Neuronal stem cell (in vitro differentiated cells): ENCODE measurements around the gene MAFG.
"Not testable (repeated sequence)": the region's sequence is repeated elsewhere in the genome, so short reads cannot be mapped to it uniquely, and the experiment has no call there.

Experiments used
- DNase-seq: peaks from one replicate; pipeline ENCODE4 v3.0.0-alpha.2; 2013; ENCODE audit warnings: low spot score
- H2AFZ ChIP-seq: one replicate; pipeline ENCODE4 v1.6.1; 2013; ENCODE audit warnings: mild to moderate bottlenecking, low read length, inconsistent platforms
- H2AK5ac ChIP-seq: 2 replicates; pipeline ENCODE4 v1.6.1; 2013; ENCODE audit warnings: low read depth, mild to moderate bottlenecking, inconsistent platforms, low read length, moderate library complexity, mixed read lengths
- H2BK120ac ChIP-seq: 2 replicates; pipeline ENCODE4 v1.6.1; 2013; ENCODE audit warnings: low read depth, mild to moderate bottlenecking, inconsistent platforms, low read length, moderate library complexity, mixed read lengths
- H2BK12ac ChIP-seq: one replicate; pipeline ENCODE4 v1.6.1; 2013; ENCODE audit warnings: low read length, inconsistent platforms
- H2BK15ac ChIP-seq: 2 replicates; pipeline ENCODE4 v1.6.1; 2013; ENCODE audit warnings: mild to moderate bottlenecking, low read length, inconsistent platforms, mixed read lengths
- H2BK5ac ChIP-seq: one replicate; pipeline ENCODE4 v1.6.1; 2013; ENCODE audit warnings: inconsistent platforms, mild to moderate bottlenecking, low read length, moderate library complexity
- H3K14ac ChIP-seq: one replicate; pipeline ENCODE4 v1.6.1; 2013; ENCODE audit warnings: low read length, inconsistent platforms
- H3K18ac ChIP-seq: 2 replicates; pipeline ENCODE4 v1.6.1; 2013; ENCODE audit warnings: low read length, inconsistent platforms
- H3K23ac ChIP-seq: 2 replicates; pipeline ENCODE4 v1.6.1; 2013; ENCODE audit warnings: low read depth, mild to moderate bottlenecking, mixed read lengths, low read length, inconsistent platforms; ENCODE audit not compliant: poor library complexity
- H3K27ac ChIP-seq: replicated peaks from 3 replicates; pipeline ENCODE4 v1.5.1; 2013; ENCODE audit warnings: low read length, inconsistent platforms
- H3K27me3 ChIP-seq, 3 experiments: 2 replicates each; pipeline ENCODE4 v1.6.1; 2013; ENCODE audit warnings: low read length in 3 of 3, mild to moderate bottlenecking in 2 of 3, inconsistent platforms in 1 of 3, low read depth in 1 of 3, mixed read lengths in 1 of 3, moderate library complexity in 1 of 3; ENCODE audit not compliant: control insufficient read depth in 3 of 3, insufficient read depth in 3 of 3
- H3K36me3 ChIP-seq, 2 donors: replicated peaks in 1 of 2; 2 replicates each; pipeline ENCODE4 v1.6.1; 2013; ENCODE audit warnings: low read length in 2 of 2; ENCODE audit not compliant: control insufficient read depth in 2 of 2, insufficient read depth in 2 of 2
- H3K4ac ChIP-seq: 2 replicates; pipeline ENCODE4 v1.6.1; 2013; ENCODE audit warnings: inconsistent platforms, mild to moderate bottlenecking, low read length, moderate library complexity
- H3K4me1 ChIP-seq, 2 donors: 1 replicate in 1 of 2; 2 replicates in 1 of 2; pipeline ENCODE4 v1.6.1; 2013; ENCODE audit warnings: low read length in 2 of 2, low read depth in 1 of 2; ENCODE audit not compliant: control insufficient read depth in 2 of 2, insufficient read depth in 1 of 2
- H3K4me2 ChIP-seq: one replicate; pipeline ENCODE4 v1.6.1; 2013; ENCODE audit warnings: mild to moderate bottlenecking, low read length, inconsistent platforms; ENCODE audit not compliant: insufficient read depth, poor library complexity, severe bottlenecking
- H3K4me3 ChIP-seq, 2 donors: 2 replicates each; pipeline ENCODE4 v1.5.1; 2013; ENCODE audit warnings: low read length in 2 of 2, mild to moderate bottlenecking in 2 of 2, inconsistent platforms in 1 of 2, moderate library complexity in 1 of 2
- H3K79me1 ChIP-seq: one replicate; pipeline ENCODE4 v1.6.1; 2013; ENCODE audit warnings: low read depth, mild to moderate bottlenecking, inconsistent platforms, low read length, moderate library complexity
- H3K9ac ChIP-seq: one replicate; pipeline ENCODE4 v1.6.1; 2013; ENCODE audit warnings: mild to moderate bottlenecking, low read depth, low read length, inconsistent platforms; ENCODE audit not compliant: poor library complexity
- H3K9me3 ChIP-seq, 2 donors: replicated peaks in 1 of 2; 2 replicates each; pipeline versions ENCODE3 to v1.6.1; 2013; ENCODE audit warnings: low read length in 2 of 2, mild to moderate bottlenecking in 2 of 2, inconsistent platforms in 1 of 2, low read depth in 1 of 2, mixed read lengths in 1 of 2, moderate library complexity in 1 of 2; ENCODE audit not compliant: control insufficient read depth in 2 of 2, insufficient read depth in 1 of 2
- H4K8ac ChIP-seq: one replicate; pipeline ENCODE4 v1.6.1; 2013; ENCODE audit warnings: low read depth, mild to moderate bottlenecking, inconsistent platforms, low read length, moderate library complexity
- H4K91ac ChIP-seq: one replicate; pipeline ENCODE4 v1.6.1; 2013; ENCODE audit warnings: low read length, low read depth, mild to moderate bottlenecking, inconsistent platforms; ENCODE audit not compliant: poor library complexity
- WGBS, 2 donors: extraction: QIAGEN DNeasy Blood & Tissue Kit; methylation state at CpG; one replicate each; pipeline ENCODE4 v1.1.7; 2013; ENCODE audit warnings: missing lambda C conversion rate in 2 of 2, mixed read lengths in 1 of 2; ENCODE audit not compliant: insufficient read length in 2 of 2, insufficient replicate concordance in 1 of 2; ENCODE audit errors: extremely low coverage in 2 of 2; 5-methylcytosine and 5-hydroxymethylcytosine counted together

MAFG gene

DNA sequence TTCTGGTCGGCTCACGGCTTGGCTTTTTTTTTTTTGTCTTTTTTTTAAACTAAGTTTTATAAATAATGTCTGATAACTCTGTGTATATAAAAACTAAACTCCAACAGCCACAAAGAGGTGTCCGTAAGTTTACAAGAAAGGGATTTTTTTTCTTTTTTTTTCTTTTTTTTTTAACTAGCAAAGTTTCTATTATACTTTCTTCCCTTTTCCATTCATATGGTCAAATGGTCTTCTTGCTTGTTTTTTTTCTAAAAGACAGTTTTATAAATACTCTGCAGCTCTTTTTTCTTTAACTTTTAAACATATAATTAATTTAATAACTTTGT is 6.0 kb downstream of the MAFG start:
- no peak overlapping the region for H2AK5ac ChIP-seq
- DNase-seq, result no peak
- no peak overlapping the region for H3K4me2 ChIP-seq
- no peak overlapping the region for H2AFZ ChIP-seq
- H3K79me1 ChIP-seq, result peaks cover 47% of the 10 kb centered on the region
- H3K4ac ChIP-seq, result no peak overlapping the region
- no peak overlapping the region for H4K91ac ChIP-seq
- H3K36me3 ChIP-seq, result peaks cover 17 to 36% of the 10 kb centered on the region in 2 donors
- no peak overlapping the region for H2BK120ac ChIP-seq
- H3K27me3 ChIP-seq, result no peaks in the 10 kb centered on the region
- no peak overlapping the region for H2BK15ac ChIP-seq
- H3K9ac ChIP-seq, result no peak overlapping the region
- no peak overlapping the region for H3K14ac ChIP-seq
- no peak overlapping the region for H2BK5ac ChIP-seq
- H4K8ac ChIP-seq, result peak overlapping the region; percentile 19
- H3K4me3 ChIP-seq, result no peak overlapping the region
- no peak overlapping the region for H2BK12ac ChIP-seq
- no peak overlapping the region for H3K23ac ChIP-seq
- peaks cover 22 to 31% of the 10 kb centered on the region in 2 donors for H3K4me1 ChIP-seq
- peaks cover 0 to 3% of the 10 kb centered on the region in 2 donors for H3K9me3 ChIP-seq
- no CpG with 5 or more reads among the region's 3 CpGs for WGBS, 2 donors
- no peak overlapping the region for H3K18ac ChIP-seq
- no peak overlapping the region for H3K27ac ChIP-seq

GRCh38 chr17:81920612-81921536 is 6.7 kb downstream of the MAFG start:
- Histone ChIP-seq H2AK5ac (no peak overlapping the region), H3K4ac (no peak overlapping the region), H2BK5ac (no peak overlapping the region), H3K18ac (no peak overlapping the region), H3K36me3 (peaks cover 17 to 40% of the 10 kb centered on the region in 2 donors), H3K4me1 (peaks cover 17 to 25% of the 10 kb centered on the region in 2 donors), H2BK120ac (no peak overlapping the region), H3K79me1 (peaks cover 42% of the 10 kb centered on the region), H3K9me3 (peaks cover 0 to 3% of the 10 kb centered on the region in 2 donors), H2BK12ac (no peak overlapping the region), H3K27me3 (no peaks in the 10 kb centered on the region), H4K8ac (peak overlapping the region; percentile 19), H3K4me2 (no peak overlapping the region), H3K4me3 (no peak overlapping the region), H2BK15ac (no peak overlapping the region), H4K91ac (no peak overlapping the region), H3K14ac (no peak overlapping the region), H3K23ac (peak overlapping the region; percentile 60), H2AFZ (no peak overlapping the region), H3K9ac (no peak overlapping the region), H3K27ac (no peak overlapping the region)
- no peak for DNase-seq
- no CpG with 5 or more reads among the region's 33 CpGs for WGBS, 2 donors

GRCh38 chr17:81918832-81919545 is 8.5 kb downstream of the MAFG start:
- Histone ChIP-seq H4K8ac (no peak overlapping the region), H2AK5ac (peak overlapping the region; percentile 5), H3K9me3 (peaks cover 0 to 3% of the 10 kb centered on the region in 2 donors), H3K27me3 (no peaks in the 10 kb centered on the region), H2BK15ac (no peak overlapping the region), H2AFZ (no peak overlapping the region), H3K14ac (no peak overlapping the region), H2BK120ac (no peak overlapping the region), H2BK12ac (no peak overlapping the region), H4K91ac (no peak overlapping the region), H3K4me1 (peaks cover 7 to 13% of the 10 kb centered on the region in 2 donors), H3K27ac (no peak overlapping the region), H3K4ac (no peak overlapping the region), H3K4me2 (no peak overlapping the region), H3K79me1 (peaks cover 34% of the 10 kb centered on the region), H3K23ac (no peak overlapping the region), H3K18ac (no peak overlapping the region), H3K36me3 (peaks cover 32 to 59% of the 10 kb centered on the region in 2 donors), H3K9ac (no peak overlapping the region), H3K4me3 (no peak overlapping the region), H2BK5ac (no peak overlapping the region)
- no peak for DNase-seq
- WGBS, 2 donors, result no CpG with 5 or more reads among the region's 15 CpGs

DNA sequence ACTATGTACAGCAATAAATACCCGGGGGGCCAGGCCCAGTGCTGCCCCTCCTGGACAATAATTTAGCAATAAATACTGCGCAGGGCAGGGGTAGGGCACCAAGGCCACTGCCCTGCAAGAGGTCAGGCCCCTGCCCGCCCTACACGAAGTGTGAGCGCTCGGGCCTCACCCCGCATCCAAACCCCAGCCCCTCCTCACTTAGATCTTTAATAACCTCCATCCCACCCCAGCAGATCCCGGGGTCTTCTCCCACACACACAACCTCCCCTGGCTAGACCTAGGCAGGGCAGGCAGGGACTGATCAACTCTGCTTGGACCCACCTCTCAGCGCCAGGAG is 9.2 kb downstream of the MAFG start:
- WGBS, 2 donors, result no CpG with 5 or more reads among the region's 9 CpGs
- H3K27ac ChIP-seq, H3K18ac ChIP-seq, H3K4me2 ChIP-seq, H2BK120ac ChIP-seq, H3K4ac ChIP-seq, H2BK5ac ChIP-seq, H4K8ac ChIP-seq, H4K91ac ChIP-seq, H3K9me3 ChIP-seq, DNase-seq, H3K4me1 ChIP-seq, H2AK5ac ChIP-seq, H2BK12ac ChIP-seq, H2BK15ac ChIP-seq, H3K14ac ChIP-seq, H3K27me3 ChIP-seq: not testable (repeated sequence)
- peak overlapping the region in 1 of 2 donors; percentile 77 for H3K4me3 ChIP-seq
- H3K79me1 ChIP-seq, result peaks cover 31% of the 10 kb centered on the region
- peaks cover 39 to 65% of the 10 kb centered on the region in 2 donors for H3K36me3 ChIP-seq
- H3K23ac ChIP-seq, result peak overlapping the region; percentile 74
- peak overlapping the region; percentile 80 for H2AFZ ChIP-seq
- H3K9ac ChIP-seq, result peak overlapping the region; percentile 39
